Fibroblast of the aortic adventitia (primary cell): ENCODE measurements around the gene CAPN11. TPM values are rescaled to one million over a fixed set of nuclear protein-coding genes. Genes with fewer than 3 reads are reported as not detected.

Experiments used
- DNase-seq: peaks from one replicate; pipeline ENCODE4 v3.0.0-alpha.2; 2010; ENCODE audit warnings: low read depth
- H3K4me3 ChIP-seq: 2 replicates; pipeline ENCODE4 v1.5.1; 2011; ENCODE audit warnings: low read depth, mild to moderate bottlenecking, control low read depth, low read length, moderate library complexity
- CTCF ChIP-seq: IDR thresholded peaks from 2 replicates; pipeline ENCODE4 v1.5.1; 2011; ENCODE audit warnings: mild to moderate bottlenecking, low read length, control low read depth, inconsistent platforms; ENCODE audit not compliant: insufficient read depth
- total RNA-seq: library from RNA; depleted of rRNA; stranded (reverse); fragments of >200 nt; gene quantifications from 2 replicates; pipeline ENCODE4 v1.2.3, GENCODE V29; 2012; ENCODE audit warnings: low replicate concordance

The CAPN11 gene
- total RNA-seq, 1 donor: not detected

- no peak for DNase-seq
- TF ChIP-seq CTCF: no peak
- no peak overlapping the region for H3K4me3 ChIP-seq
These were observed 26.1 kb upstream of the CAPN11 start for GRCh38 chr6:44132476-44132875.

GRCh38 chr6:44133003-44133931 is 25.4 kb upstream of the CAPN11 start:
- DNase-seq: peak; percentile 57
- no peak for TF ChIP-seq CTCF
- peak overlapping the region; percentile 9 for H3K4me3 ChIP-seq

GRCh38 chr6:44133981-44134711 is 24.5 kb upstream of the CAPN11 start:
- no peak for DNase-seq
- no peak for TF ChIP-seq CTCF
- no peak overlapping the region for H3K4me3 ChIP-seq

GRCh38 chr6:44135173-44135758 is 23.4 kb upstream of the CAPN11 start:
- no peak for TF ChIP-seq CTCF
- H3K4me3 ChIP-seq: no peak overlapping the region
- DNase-seq: no peak

GRCh38 chr6:44135875-44136274 is 22.7 kb upstream of the CAPN11 start:
- TF ChIP-seq CTCF: no peak
- DNase-seq: no peak
- H3K4me3 ChIP-seq: no peak overlapping the region

GRCh38 chr6:44138717-44139350 is 19.8 kb upstream of the CAPN11 start:
- no peak overlapping the region for H3K4me3 ChIP-seq
- TF ChIP-seq CTCF: no peak
- DNase-seq: no peak
